Activated CD8-positive, alpha-beta memory T cell treated with anti-CD3 and anti-CD28 coated beads for 4 hours (primary cell): ENCODE results near the gene MAP1LC3B2.
"Not testable (repeated sequence)": the region's sequence is repeated elsewhere in the genome, so short reads cannot be mapped to it uniquely, and the experiment has no call there.

ENCODE experiments used
- DNase-seq, 2 donors: peaks; one replicate each; pipeline ENCODE4 v3.0.0-alpha.2; 2020; ENCODE audit warnings: low read depth in 2 of 2

Gene MAP1LC3B2

DNA sequence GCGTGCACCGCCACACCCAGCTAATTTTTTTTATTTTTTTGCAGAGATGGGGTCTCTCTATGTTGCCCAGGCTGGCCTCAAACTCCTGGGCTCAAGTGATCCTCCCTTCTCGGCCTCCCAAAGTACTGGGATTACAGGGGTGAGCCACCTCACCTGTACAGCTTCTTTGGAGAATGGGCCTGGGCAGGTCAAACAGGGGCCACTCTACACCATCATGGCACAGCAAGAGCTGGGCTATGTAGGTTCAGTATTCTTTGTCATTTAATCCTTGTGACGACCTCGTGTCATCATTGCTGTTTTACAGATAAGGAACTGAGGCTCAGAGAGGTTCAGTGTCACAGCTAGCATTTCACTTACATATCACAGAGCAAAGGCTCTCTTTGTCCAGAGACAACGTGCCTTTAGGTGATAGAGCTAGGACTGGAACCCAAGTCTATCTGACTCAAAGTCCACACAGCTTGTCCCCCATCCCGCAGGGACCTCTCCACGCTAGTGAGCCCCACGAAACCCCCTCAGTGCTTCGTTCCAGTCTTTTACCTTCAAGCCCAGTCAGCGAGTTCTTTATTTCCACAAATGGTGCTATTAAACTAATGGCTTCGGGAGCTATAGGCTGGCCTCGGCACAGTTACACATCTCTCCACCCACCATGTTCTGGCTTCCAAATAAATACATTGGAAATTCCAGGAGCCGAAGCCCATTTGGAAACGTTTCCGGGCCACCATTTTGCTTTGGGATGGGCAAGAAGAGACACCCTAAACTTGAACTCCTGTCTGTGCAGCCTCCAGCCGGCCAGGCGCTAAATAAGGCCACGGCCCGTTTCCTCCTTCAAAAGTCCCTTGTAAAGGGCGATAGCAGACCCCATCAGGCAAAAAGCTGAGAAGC, 660 bp upstream of the MAP1LC3B2 start:
- DNase-seq = no peak

DNA sequence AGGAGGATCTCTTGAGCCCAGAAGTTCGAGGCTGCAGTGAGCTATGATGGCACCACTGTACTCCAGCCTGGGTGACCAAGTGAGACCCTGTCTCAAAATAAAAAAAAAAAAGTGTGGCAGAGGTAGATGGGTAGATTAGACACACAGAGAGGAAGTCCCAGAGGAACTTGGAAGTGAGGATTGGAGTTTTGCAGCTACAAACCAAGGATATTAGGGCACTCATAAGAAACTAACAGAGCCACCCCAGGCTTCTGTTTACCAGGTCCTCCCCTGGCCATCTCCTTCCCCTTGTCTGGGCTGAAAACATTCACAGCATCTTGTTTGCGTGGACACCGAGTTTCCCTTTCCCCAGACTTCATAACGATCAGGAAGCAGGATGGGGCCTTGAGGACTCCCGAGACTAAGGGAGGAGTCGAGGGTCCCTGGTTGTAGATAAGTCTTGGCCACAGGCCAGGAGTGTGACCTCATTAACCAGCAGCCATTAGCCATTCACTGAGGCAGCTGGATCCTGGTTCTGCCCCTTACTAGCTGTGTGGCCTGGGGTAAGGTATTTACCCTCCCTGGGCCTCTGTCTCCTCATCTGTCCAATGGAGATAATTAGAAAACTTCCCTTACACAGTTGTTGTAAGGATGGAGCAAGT, 2.1 kb downstream of the MAP1LC3B2 start:
- DNase-seq = no peak

DNA sequence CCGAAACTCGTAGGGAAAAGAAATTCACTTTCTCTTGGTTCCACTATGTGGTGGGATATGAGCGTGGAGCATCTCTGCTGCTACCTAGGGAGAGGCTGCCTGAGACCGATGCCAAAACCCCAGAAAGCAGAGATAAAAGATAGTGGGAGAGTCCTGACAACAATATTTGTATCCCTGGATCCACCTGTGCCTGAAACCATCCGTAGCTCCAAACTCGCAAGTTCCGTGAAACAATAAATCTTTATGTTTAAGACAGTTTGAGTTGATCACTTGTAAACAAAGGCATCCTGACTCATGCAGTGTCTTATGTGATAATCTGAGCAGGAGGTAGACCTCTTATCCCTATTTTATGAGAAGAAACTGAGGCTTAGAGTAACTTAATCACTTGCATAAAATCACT, 2.9 kb downstream of the MAP1LC3B2 start:
- no peak for DNase-seq

DNA sequence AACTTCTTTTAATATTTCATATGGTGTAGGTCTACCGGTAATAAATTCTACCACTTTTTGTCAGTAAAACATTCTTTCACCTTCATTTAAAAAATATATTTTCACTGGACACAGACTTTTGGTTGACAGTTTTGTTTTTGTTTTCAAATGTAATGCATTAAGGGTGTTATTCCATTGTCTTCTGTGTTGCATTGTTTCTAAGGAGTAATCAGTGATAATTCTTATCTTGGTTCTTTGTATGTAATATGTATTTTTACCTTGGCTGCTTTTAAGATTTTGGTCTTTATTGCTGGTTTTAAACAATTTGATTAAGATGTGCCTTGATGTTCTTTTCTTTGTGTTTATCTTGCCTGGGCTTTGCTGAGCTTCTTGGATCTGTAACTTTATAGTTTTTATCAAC, 4.1 kb downstream of the MAP1LC3B2 start:
- no peak for DNase-seq

DNA sequence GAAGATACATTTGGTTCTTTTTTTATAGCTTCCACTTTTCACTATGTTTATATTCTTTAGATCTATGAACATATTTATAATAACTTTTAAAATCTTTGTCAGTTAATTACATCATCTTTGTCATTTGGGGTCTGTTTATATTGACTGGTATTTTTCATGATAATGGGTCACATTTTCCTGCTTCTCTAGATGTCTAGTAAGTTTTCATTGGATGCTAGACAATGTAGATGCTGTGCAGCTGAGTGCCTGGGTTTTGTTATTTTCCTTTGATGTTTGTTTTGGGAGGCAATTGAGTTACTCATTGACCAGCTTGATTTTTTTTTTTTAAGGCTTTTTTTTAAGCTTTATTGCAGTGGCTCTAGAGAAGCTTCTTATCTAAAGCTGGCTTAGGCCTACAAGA, 4.9 kb downstream of the MAP1LC3B2 start:
- DNase-seq = no peak

DNA sequence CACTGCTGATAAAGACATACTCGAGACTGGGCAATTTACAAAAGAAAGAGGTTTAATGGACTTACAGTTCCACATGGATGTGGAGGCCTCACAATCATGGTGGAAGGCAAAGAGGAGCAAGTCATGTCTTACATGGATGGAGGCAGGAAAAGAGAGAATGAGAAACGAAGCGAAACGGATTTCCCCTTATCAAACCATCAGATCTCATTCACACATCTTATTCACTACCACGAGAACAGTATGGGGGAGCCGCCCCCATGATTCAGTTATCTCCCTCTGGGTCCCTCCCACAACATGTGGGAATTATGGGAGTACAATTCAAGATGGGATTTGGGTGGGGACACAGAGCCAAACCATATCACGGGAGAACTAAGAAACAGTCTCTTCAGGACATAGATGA, 6.0 kb downstream of the MAP1LC3B2 start:
- not testable (repeated sequence) for DNase-seq

DNA sequence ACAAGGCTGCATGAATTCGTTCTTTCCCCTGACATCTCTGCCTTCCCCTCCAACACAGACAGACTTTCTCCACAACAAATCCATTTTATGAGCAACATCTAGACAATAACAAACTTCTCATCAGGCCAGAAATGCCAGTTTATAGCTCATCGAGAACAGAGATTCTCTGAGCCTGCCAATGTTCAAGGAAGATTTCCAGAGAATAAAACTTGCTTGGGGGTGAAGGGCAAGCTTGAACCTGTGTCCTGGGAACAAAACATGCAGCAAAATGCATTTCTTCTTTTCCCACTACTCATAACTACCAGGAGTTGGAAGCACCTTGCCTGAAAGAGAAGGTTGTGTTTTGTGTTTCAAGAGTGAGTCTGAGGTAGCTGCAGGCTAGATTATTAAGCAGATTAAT, 6.8 kb downstream of the MAP1LC3B2 start:
- DNase-seq = no peak

DNA sequence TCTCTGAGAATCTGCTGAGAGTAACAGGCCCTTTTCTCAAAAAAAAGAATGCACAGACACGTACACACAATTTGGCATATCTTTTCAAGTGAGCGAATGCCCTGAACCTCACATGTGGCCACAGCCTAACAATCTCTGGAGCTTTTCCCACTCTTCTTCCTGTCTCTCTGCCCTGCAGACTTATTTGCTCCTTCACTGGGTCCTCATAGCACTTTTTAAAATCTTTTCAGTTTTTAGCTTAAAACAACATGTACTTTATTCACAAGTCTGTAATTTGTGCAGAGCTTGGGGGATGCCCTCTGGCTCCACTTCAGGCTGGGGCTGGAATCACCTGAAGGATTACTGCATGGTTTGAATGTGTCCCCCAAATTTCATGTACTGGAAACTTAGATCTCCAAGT, 9.0 kb downstream of the MAP1LC3B2 start:
- no peak for DNase-seq

DNA sequence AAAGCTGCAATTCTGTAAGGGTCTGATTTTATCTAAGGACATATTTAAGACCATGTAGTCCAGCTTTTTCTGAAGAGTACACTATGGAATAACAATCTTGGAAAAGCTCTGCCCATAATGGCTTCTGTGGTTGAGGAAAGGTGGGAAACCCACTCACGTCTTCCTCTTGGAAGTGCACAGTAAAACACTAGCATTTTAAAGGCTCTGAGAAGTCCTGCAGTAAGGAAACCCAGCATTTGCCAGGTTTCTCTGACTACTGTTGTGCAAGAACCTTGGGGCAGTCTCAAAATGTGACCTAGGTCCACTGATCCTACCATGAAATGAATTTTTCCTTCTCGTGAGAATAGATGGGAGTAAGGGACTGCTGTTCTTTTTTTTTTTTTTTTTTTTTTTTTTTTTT, 11.9 kb downstream of the MAP1LC3B2 start:
- DNase-seq = no peak

DNA sequence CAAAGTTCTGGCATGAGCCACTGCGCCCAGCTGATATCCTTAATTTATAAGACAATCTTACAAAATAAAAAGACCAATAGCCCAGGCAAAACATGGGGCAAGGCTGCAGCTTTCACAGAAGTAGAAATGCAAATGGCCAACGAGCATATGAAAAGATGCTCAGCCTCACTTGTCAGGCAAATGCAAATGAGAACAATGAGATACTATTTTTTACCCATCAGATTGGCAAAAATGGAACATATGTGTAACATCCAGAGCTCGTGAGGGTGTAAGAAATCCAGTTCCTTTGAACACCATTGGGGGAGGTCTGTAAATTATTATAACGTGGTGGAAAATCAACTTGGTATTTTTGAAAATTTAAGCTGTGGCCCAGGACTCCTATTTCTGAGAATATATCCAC, 14.6 kb downstream of the MAP1LC3B2 start:
- no peak for DNase-seq

DNA sequence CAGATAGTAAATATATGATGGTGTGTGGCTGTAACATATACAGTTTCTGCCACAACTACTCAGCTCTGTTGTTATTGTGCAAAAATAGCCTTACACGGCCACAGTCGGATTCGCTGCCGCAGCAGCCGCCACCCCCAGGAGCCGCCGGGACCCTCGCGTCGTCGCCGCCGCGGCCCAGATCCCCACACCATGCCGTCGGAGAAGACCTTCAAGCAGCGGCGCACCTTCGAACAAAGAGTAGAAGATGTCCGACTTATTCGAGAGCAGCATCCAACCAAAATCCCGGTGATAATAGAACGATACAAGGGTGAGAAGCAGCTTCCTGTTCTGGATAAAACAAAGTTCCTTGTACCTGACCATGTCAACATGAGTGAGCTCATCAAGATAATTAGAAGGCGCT, 16.6 kb downstream of the MAP1LC3B2 start:
- DNase-seq = not testable (repeated sequence)

DNA sequence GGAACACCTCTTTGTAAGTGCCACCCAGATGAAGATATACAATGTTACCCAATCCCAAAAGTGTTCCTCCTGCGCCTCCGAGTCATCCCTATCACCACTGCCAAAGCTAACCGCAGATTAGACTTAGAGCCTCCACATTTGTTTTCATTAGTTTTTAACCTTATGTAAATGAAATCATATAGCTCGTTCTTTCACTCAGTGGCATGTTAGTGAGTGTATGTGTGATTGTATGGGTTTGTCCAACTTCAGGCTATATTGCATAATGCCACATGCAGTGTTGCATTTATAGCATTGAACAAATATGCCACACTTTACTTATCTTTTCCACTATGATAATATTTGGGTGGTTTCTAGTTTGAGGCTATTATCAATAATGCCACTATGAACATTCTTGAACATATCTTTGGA, 18.0 kb downstream of the MAP1LC3B2 start:
- no peak for DNase-seq

DNA sequence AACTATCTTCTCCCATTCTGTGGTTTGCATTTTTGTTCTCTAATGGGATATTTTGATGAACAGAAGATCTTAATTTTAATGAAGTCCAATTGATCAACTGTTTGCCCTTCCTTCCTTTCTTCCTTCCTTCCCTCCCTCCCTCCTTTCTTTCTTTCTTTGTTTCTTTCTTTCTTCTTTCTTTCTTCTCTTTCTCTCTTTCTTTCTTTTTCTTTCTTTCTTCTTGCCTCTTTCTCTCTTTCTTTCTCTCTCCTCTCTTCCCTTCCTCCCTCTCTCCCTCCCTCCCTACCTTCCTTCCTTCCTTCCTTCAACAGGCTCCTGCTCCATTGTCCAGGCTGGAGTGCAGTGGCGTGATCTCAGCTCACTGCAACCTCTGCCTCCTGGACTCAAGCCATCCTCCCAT, 18.9 kb downstream of the MAP1LC3B2 start:
- DNase-seq = no peak

DNA sequence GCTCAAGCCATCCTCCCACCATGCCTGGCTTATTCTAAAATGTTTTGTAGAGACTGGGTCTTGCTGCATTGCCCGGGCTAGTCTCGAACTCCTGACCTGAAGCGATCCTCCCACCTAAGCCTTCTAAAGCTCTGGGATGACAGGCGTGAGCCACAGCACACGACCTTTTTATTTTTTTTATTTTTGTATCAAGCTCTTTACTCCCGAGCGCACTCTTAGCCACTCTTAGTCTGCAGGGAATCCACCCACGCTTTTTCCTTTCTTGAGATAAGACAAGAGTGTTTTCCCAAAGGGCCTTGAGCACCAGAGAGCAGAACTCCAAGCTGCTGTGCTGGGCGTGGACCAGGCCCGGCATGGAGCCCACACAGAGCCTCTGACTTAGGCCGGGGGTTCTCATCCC, 23.4 kb downstream of the MAP1LC3B2 start:
- no peak for DNase-seq

DNA sequence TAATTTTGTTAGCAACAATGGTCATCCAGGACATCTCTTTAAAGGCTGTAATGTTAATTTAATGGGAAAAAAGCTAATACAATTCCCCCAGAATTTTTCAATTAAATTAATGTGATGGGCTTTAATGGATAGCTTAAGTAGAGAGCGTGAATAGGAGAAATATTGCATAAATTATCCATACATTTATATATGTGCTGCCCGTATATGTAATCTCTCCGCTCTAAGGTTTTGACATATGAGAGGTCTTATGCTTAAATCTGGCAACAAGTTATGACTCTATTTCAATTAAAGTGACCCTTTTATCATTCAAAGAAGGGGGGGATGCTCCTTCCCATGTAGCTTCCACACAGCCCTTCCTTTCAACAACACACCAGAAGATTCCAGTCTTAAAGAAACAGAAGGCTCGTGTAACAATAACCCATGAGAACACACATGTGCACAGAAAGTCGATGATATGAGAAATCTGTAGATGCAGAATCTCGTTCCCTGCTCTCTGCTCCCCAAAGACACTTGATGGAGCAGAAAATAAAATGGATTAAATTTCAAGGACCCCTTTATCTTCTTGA, 24.0 kb downstream of the MAP1LC3B2 start:
- DNase-seq = no peak

DNA sequence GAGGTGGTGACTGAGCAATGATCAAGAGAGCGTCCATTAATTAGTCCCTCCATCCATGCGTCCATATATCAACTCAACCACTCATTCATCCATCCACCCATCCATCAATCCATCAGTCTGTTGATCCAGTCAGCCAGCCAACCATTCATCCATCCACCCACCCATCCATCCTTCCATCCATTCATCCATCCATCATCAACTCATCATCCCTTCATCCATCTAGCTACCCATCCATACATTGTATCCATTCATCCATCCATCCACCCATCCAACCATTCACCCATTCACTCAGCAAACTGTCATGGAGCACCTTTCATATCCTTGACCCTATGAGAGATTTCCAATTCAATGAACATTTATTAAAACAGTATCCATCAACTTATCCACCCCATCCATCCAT, 28.1 kb downstream of the MAP1LC3B2 start:
- no peak for DNase-seq

DNA sequence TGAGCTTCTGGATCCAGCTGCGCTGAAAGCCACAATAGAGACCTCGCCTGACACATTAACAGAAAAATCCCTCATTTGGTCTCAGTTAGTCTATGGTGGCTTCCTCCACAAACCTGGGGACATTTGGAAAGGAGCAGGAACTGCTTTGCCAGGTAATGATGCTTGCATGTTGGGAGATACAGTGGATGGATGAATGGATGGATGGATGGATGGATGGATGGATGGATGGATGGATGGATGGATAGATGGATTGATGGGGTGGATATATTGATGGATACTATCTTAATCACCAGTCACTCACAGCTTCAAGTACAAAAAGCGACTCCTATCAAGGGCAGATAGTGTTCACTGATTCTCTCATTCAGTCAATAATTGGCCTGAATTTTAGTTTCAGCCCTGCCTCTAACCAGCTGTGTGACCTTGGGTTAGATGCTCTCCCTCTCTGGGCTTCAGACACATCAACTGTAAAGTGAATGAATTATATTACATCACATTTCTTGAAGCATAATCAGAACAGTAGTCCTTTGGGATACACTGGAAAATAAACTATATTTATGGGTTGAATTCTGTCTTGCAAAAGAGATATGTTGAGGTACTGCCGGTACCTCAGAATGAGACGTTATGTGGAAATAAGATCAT, 29.3 kb downstream of the MAP1LC3B2 start:
- DNase-seq = no peak

DNA sequence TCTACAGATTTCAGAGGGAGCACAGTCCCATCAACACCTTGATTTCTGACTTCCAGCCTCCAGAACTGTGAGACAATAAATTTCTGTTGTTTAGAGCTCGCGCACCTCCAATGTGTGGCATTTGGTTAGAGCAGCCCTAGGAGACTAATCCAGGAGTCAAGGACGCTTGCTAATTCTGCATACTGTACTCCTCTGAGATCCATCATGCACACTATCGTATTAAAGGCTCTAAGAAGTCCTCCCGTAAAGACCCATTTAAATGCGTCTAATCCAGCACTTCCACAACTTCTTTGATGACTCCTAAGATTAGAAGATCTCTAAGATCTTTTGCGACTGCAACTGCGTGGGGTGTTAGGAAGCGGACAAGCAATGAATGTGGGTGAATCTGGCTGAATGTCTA, 30.4 kb downstream of the MAP1LC3B2 start:
- no peak for DNase-seq

DNA sequence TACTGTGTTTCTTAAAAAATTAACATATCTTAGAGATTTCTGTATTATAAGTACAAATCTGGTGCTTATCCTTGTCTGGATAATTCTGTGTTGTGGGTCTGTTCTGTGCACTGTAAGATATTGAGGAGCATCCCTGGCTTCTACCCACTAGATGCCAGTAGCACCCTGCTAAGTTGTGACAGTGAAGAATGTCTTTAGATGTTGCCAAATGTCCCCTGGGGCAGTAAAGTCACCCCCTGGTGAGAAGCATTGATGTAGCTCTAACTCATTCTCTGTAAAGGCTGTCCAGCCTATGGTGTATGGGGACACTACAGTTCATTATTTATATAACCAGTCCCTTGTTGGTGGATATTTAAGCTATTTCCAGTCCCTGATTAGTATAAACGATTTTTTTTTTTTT, 31.4 kb downstream of the MAP1LC3B2 start:
- no peak for DNase-seq

DNA sequence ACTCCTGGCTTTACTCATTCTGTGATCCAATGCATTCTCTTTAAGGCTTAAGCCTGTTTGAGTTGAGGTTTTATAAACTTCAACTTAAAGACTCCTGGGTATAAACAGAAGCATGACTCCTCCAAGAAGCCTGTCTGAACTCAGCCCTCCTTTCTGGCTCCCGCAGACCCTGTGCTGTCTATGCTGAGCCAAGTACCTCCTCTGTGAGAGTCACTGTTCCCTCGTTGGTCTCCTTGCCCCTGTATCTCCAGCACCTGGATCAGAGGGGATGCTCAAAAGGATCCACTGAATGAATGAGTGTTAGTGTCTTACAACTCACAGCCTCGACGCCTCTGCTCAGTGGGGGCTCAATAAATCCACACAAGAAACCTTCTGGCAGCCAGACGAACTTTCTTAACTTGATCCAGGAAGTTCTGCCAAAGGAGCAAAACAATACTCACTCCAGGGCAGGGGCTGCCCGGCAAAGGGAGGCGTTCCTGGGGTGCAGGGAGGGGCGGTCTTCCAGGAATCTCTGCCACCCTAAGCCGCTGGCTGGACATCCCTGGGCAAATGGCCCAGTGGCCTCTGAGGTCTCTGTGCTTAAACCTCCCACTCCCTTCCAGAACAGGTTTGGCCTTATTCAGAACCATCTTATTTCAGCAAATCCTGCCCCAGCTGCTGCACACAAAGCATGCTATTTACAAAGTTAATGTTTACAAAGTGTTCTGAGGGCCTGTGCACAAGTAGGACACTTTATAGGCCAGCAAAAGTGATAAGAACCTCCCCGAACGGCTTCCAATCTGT, 32.9 kb downstream of the MAP1LC3B2 start:
- DNase-seq = no peak

DNA sequence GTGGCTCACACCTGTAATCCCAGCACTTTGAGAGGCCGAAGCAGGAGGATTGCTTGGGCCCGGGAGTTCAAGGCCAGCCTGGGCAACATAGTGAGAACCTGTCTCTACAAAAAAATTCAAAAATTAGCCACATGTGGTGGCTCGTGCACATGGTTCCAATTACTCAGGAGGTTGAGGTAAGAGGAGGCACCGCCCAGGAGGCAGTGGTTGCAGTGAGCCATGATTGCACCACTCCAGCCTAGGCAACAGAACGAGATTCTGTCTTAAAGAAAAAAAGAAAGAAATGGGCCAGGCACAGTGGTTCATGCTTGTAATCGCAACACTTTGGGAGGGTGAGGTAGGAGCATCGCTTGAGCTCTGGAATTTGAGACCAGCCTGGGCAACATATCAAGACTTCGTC, 33.5 kb downstream of the MAP1LC3B2 start:
- no peak for DNase-seq
